Panc1 (cell line): ENCODE results near the gene TMEM240.

Experiments
- SIN3A ChIP-seq: IDR thresholded peaks from 2 replicates; pipeline ENCODE4 v1.6.1; 2012; ENCODE audit warnings: low read depth, mild to moderate bottlenecking, low read length, moderate library complexity, borderline replicate concordance; ENCODE audit not compliant: insufficient read depth
- TF ChIP-seq, protein P1 (sequence below): fragments of 450-650 bp; IDR thresholded peaks from 2 replicates; pipeline ENCODE4 v1.5.1; 2017; ENCODE audit warnings: mild to moderate bottlenecking

DNA sequence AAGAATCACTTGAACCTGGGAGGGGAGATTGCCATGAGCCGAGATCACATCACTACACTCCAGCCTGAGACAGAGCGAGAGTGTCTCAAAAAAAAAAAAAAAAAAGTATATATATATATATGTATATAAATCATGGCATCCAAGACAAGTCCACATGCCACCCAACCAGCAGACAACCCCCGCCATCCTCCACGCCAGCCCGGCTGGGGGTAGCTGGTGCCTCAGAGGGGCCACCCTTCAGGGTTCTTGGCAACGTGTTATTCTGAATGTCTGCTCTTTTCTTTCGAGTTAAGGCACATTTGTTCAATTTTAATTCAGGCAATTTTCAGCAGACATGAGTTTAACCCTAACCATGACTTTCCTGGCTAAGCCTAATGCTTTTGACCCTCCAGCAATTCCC lies 9.7 kb upstream of the TMEM240 start:
- TF ChIP-seq SIN3A: no peak
- TF ChIP-seq, protein P1, sequence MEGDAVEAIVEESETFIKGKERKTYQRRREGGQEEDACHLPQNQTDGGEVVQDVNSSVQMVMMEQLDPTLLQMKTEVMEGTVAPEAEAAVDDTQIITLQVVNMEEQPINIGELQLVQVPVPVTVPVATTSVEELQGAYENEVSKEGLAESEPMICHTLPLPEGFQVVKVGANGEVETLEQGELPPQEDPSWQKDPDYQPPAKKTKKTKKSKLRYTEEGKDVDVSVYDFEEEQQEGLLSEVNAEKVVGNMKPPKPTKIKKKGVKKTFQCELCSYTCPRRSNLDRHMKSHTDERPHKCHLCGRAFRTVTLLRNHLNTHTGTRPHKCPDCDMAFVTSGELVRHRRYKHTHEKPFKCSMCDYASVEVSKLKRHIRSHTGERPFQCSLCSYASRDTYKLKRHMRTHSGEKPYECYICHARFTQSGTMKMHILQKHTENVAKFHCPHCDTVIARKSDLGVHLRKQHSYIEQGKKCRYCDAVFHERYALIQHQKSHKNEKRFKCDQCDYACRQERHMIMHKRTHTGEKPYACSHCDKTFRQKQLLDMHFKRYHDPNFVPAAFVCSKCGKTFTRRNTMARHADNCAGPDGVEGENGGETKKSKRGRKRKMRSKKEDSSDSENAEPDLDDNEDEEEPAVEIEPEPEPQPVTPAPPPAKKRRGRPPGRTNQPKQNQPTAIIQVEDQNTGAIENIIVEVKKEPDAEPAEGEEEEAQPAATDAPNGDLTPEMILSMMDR: no peak
